AG10803 (cell line): Measurements from ENCODE around the gene OR13F1.
"Not testable (repeated sequence)": the region's sequence is repeated elsewhere in the genome, so short reads cannot be mapped to it uniquely, and the experiment has no call there.

Source experiments
- DNase-seq: peaks from one replicate; pipeline ENCODE4 v3.0.0; 2010; ENCODE audit warnings: low read depth
- H3K4me3 ChIP-seq: 2 replicates; pipeline ENCODE4 v1.5.1; 2011; ENCODE audit warnings: mild to moderate bottlenecking, low read length, control low read depth
- CTCF ChIP-seq: conservative IDR thresholded peaks from 2 replicates; pipeline ENCODE4 v1.5.1; 2011; ENCODE audit warnings: mild to moderate bottlenecking, low read length, control low read depth, inconsistent platforms

Gene OR13F1

GRCh38 chr9:104503440-104503839, 623 bp upstream of the OR13F1 start:
- no peak for TF ChIP-seq CTCF
- no peak for DNase-seq
- H3K4me3 ChIP-seq, result no peak overlapping the region

GRCh38 chr9:104506565-104506964, 2.5 kb downstream of the OR13F1 start:
- TF ChIP-seq CTCF, result no peak
- no peak overlapping the region for H3K4me3 ChIP-seq
- no peak for DNase-seq

- DNase-seq, result no peak
- no peak for TF ChIP-seq CTCF
- H3K4me3 ChIP-seq, result no peak overlapping the region
Measured at GRCh38 chr9:104514901-104515300, 10.8 kb downstream of the OR13F1 start.

- not testable (repeated sequence) for H3K4me3 ChIP-seq, DNase-seq
Measured at GRCh38 chr9:104520241-104520640, 16.2 kb downstream of the OR13F1 start.

GRCh38 chr9:104527109-104527508, 23.0 kb downstream of the OR13F1 start, which contains the start of gene OR13C4:
OR13C4 (minus strand) TSS chr9:104527209; CDS start chr9:104527209, 0 bp downstream.
- DNase-seq, result no peak
- no peak within 1 kb of the TSS for H3K4me3 ChIP-seq
- no peak for TF ChIP-seq CTCF

GRCh38 chr9:104536756-104537155, 32.7 kb downstream of the OR13F1 start, which contains the start of gene OR13C3:
OR13C3 (minus strand) TSS chr9:104536856; CDS start chr9:104536723, 133 bp downstream.
- TF ChIP-seq CTCF, result no peak
- no peak within 1 kb of the TSS for H3K4me3 ChIP-seq
- DNase-seq, result no peak

GRCh38 chr9:104539275-104539674, 35.2 kb downstream of the OR13F1 start:
- no peak for DNase-seq
- no peak for TF ChIP-seq CTCF
- H3K4me3 ChIP-seq, result no peak overlapping the region

- DNase-seq, result no peak
- H3K4me3 ChIP-seq, result no peak overlapping the region
- no peak for TF ChIP-seq CTCF
Measured at GRCh38 chr9:104544644-104545043, 40.6 kb downstream of the OR13F1 start.
